ENCODE results near the gene SBK2.

The SBK2 gene

DNA sequence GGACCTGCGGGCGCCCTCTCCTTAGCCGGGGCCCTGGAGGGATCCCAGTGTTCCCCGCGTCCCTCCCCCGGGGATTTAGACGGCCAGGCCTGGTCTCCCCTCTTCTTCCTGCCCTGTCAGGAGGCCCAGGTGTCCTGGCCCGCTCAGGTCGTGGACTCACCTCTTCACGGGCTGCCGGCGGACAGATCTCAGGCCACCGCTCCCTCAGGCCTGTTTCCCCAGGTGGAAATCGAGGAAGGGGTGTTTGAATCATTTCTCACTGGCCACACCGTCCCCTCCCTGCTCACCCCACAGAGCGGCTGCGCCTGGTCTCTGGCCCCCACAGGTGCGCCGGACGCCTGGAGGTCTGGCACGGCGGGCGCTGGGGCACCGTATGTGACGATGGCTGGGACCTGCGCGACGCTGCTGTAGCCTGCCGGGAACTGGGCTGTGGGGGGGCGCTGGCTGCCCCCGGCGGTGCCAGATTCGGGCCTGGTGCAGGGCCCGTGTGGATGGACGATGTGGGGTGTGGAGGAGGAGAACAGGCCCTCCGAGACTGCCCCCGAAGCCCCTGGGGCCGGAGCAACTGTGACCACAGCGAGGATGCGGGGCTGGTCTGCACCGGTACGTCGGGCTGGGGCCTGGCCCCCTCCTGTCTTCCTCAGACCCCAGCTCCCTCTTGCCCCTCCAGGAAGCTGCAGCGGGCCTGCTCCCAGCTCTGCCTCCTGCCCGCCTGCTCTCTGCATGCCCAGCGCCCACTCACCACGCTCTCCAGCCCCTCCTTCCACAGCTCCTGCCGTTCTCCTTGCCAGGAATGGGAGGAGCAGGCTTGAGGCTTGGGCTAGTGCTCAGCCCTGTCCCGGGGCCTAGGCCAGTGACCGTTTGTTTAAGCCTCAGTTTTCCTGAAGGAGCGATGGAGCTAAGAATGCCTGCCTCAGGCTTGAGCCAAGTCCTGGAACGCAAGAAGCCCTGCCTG is 46.2 kb downstream of the SBK2 start:
- no peak overlapping the region for H3K4me3 ChIP-seq (ENCODE audit: low read depth, low read length)
- DNase-seq (ENCODE audit: low read depth) = no peak
- in situ Hi-C loops (cut with HindIII; ENCODE audit: low sequenced_read_pairs) = no loop called here
- TF ChIP-seq, protein P1, sequence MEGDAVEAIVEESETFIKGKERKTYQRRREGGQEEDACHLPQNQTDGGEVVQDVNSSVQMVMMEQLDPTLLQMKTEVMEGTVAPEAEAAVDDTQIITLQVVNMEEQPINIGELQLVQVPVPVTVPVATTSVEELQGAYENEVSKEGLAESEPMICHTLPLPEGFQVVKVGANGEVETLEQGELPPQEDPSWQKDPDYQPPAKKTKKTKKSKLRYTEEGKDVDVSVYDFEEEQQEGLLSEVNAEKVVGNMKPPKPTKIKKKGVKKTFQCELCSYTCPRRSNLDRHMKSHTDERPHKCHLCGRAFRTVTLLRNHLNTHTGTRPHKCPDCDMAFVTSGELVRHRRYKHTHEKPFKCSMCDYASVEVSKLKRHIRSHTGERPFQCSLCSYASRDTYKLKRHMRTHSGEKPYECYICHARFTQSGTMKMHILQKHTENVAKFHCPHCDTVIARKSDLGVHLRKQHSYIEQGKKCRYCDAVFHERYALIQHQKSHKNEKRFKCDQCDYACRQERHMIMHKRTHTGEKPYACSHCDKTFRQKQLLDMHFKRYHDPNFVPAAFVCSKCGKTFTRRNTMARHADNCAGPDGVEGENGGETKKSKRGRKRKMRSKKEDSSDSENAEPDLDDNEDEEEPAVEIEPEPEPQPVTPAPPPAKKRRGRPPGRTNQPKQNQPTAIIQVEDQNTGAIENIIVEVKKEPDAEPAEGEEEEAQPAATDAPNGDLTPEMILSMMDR (IDR thresholded peaks at IDR 0.05; ENCODE audit: low read depth, low read length, missing control alignments) = no peak

GRCh38 chr19:55489711-55490477 is 47.0 kb downstream of the SBK2 start:
- DNase-seq (ENCODE audit: low read depth) = no peak
- TF ChIP-seq, protein P1 (IDR thresholded peaks at IDR 0.05; ENCODE audit: low read depth, low read length, missing control alignments) = no peak
- in situ Hi-C loops (cut with HindIII; ENCODE audit: low sequenced_read_pairs) = no loop called here
- H3K4me3 ChIP-seq (ENCODE audit: low read depth, low read length) = no peak overlapping the region

GRCh38 chr19:55488986-55489710 is 47.8 kb downstream of the SBK2 start:
- in situ Hi-C loops (cut with HindIII; ENCODE audit: low sequenced_read_pairs) = no loop called here
- TF ChIP-seq, protein P1 (IDR thresholded peaks at IDR 0.05; ENCODE audit: low read depth, low read length, missing control alignments) = no peak
- H3K4me3 ChIP-seq (ENCODE audit: low read depth, low read length) = no peak overlapping the region
- no peak for DNase-seq (ENCODE audit: low read depth)

DNA sequence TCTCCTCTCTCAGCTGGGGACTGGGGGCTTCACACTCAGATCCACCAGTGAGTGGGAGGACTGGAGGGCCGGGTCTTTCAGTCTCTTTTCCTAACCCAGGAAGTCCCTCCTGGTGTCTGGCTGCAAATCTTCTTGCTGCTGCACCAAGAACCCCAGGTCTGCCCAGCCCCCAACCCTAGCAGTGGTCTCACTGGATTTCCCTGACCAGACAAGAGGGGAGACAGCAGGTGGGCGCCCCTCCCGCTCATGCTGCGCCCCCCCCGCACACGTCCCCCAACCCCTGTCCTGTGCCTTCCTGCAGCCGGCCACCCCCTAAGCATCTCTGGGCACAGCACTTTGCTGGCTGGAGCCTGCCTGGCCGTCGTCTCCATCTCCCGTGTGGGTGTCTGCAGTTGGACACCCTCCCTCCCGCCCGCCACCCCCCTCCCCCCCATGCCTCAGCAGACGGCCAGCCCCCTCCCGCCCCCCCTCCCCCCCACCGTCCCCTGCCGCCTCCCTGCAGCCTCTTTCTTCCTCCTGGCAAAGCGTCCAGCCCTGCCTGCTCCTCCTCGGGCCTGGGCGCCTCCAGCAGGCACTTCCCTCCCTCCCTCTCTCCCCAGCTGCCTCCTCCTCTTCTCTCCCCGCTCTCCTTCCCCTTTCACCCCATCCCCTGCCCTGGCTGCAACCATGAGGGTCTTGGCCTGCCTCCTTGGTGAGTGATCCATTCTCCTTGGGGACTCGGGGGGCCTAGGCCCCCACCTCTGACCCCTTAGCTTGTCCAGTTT is 48.8 kb downstream of the SBK2 start, which contains the start of gene SSC5D:
TSS of gene SSC5D (plus strand) at position 513 of the 764 bp plus-strand sequence. CDS start at position 667, 154 bp downstream.
- in situ Hi-C loops (cut with HindIII; ENCODE audit: low sequenced_read_pairs) = no loop called here
- peak within 1 kb of the TSS; percentile 30 for H3K4me3 ChIP-seq (ENCODE audit: low read depth, low read length)
- no peak for DNase-seq (ENCODE audit: low read depth)
- TF ChIP-seq, protein P1 (IDR thresholded peaks at IDR 0.05; ENCODE audit: low read depth, low read length, missing control alignments) = no peak

DNA sequence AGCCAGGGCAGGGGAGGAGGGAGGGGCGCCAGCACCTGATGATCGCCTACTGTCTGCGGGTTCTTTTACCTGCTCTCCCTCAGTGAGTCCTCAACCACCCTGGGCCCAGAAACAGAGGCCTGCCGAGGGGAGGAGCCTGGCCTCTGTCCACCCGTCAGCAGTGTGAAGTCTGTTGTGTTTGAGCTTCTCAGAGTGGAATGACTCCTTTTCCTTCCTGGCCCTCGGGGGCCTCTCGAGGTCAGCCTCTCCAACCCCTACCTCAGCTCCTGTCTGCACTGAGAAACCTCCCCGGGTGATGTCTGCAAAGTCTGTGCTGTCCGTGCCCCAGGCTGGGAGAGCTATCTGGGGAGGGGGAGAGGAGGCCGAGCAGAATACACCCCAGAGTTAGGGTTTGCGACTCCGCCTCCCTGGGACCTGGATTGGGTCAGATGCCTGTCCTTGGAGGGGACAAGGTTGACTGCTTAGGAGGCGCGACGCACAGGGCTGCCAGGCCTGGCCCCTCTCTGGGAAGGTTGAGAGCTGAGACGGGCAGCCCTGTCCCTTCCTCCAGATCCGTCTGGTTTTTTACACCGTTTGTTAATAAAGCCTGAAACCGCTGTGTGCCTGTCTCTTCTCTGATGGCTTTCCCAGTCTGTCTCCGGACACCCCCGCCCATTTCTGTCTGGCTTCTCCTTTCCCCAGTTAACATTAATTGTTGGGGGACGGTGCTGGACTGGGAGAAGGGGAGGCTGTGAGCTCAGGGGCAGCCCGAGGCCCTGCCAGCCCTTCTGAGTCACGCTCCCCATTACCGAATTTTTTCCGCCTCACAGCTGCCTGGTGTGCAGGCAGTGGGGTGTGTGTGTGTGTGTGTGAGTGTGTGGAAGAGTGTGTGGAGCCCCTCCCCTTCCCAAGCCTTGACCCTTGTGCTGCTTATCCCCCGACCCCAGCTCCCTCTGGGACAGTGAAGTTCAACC is 49.7 kb downstream of the SBK2 start:
- in situ Hi-C loops (cut with HindIII; ENCODE audit: low sequenced_read_pairs) = no loop called here
- peak overlapping the region; percentile 27 for H3K4me3 ChIP-seq (ENCODE audit: low read depth, low read length)
- DNase-seq (ENCODE audit: low read depth) = peak; percentile 88
- TF ChIP-seq, protein P1 (IDR thresholded peaks at IDR 0.05; ENCODE audit: low read depth, low read length, missing control alignments) = no peak

Data from astrocyte of the cerebellum (primary cell).